Nephron progenitor cell (in vitro differentiated cells): Measurements from ENCODE around the gene SLC6A15.

ENCODE experiments used
- DNase-seq: peaks from one replicate; pipeline ENCODE4 v3.0.0; 2021
- H3K27ac Mint-ChIP-seq: 2 replicates; pipeline ENCODE4 v1.8.0; 2021; ENCODE audit warnings: mild to moderate bottlenecking, moderate library complexity, mixed read lengths
- H3K27me3 Mint-ChIP-seq: 2 replicates; pipeline ENCODE4 v1.8.0; 2021; ENCODE audit warnings: mild to moderate bottlenecking, low read depth, mixed read lengths; ENCODE audit not compliant: poor library complexity
- H3K36me3 Mint-ChIP-seq: 2 replicates; pipeline ENCODE4 v1.8.0; 2021; ENCODE audit warnings: low read depth, mixed read lengths
- H3K4me1 Mint-ChIP-seq: 2 replicates; pipeline ENCODE4 v1.8.0; 2021; ENCODE audit warnings: mixed read lengths
- H3K4me3 Mint-ChIP-seq: 2 replicates; pipeline ENCODE4 v1.8.0; 2021; ENCODE audit warnings: mild to moderate bottlenecking, moderate library complexity, mixed read lengths
- H3K9me3 Mint-ChIP-seq: 2 replicates; pipeline ENCODE4 v1.8.0; 2021; ENCODE audit warnings: mild to moderate bottlenecking, moderate library complexity, mixed read lengths
- CTCF ChIP-seq: fragments of 200-600 bp; sonication (generic); IDR thresholded peaks from 2 replicates; pipeline ENCODE4 v1.5.0; 2021; ENCODE audit warnings: antibody characterized with exemption

SLC6A15 gene

DNA sequence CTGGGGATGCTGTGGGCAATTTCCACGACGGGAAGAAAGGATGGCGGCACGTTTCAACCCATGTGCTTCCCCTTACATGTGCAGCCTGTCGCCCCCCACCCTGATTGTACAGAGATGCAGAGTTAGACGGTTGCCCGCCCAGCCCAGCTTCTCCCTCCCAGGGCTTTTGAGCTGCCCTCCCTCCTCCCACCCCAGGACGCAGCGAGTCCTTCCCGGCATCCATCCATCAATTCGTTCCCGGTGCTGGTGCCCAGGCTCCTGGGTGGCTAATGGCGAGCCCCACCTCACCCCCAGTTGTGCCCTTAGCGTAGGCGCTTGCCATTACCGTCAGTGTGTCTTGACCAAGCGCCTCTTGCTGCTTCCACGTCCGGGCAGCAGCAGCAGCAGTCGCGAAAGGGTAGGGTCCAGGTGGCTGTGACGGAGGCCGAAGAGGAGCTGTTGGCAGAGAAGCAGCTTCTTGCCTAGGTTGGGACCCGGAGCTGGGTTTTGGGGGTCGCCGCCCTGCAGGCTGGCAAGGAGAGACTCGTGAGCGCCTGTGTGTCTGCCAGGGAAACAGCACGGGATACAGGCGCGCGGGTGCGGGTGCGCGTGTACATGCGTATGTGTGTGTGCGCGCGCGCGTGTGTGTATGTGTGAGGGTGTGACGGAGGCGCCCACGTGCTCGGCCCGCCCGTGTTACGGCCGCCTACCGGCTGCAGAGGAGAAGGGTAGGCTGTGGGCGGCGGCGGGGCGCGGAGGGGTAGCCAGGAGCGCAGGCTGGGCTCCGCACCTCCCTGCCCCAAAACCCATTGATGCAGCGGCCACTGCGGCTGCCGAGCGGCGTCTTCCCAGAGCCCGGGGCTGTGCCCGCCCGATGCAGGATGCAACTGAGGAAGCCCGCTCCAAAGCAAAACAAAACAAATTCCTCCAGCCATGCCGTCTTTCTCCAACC is at the start of gene SLC6A15:
SLC6A15 (minus strand) TSS at position 602 of the 931 bp plus-strand sequence. CDS start 20,679 bp downstream, outside the sequence.
- DNase-seq = peak; percentile 81
- Mint-ChIP-seq H3K9me3 (no peaks in the 10 kb centered on the region), H3K27ac (peak within 1 kb of the TSS; percentile 36), H3K4me1 (peaks cover 17% of the 10 kb centered on the region), H3K4me3 (peak within 1 kb of the TSS; percentile 87), H3K27me3 (peaks cover 47% of the 10 kb centered on the region), H3K36me3 (no peaks in the 10 kb centered on the region)
- TF ChIP-seq CTCF = peak; percentile 64

DNA sequence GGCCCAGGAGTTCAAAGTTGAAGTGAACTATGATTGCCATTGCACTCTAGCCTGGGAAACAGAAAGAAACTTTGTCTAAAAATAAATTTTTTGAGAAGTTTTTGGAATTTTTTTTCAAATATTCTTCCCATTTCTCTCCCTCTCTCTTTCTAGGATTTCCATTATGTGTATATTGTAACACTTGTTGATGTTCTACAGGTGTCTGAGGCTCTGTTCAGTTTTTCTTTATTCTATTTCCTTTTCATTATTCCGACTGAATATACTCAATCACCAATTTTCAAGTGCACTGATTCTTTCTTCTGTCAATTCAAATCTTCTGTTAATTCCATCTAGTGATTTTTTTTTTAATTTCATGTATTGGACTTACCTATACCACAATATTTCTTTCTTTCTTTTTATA is 48.3 kb upstream of the SLC6A15 start:
- no peak for TF ChIP-seq CTCF
- DNase-seq = no peak
- H3K9me3 Mint-ChIP-seq = no peaks in the 10 kb centered on the region
- H3K27me3 Mint-ChIP-seq = no peaks in the 10 kb centered on the region
- no peaks in the 10 kb centered on the region for H3K4me1 Mint-ChIP-seq
- no peak overlapping the region for H3K4me3 Mint-ChIP-seq
- no peaks in the 10 kb centered on the region for H3K36me3 Mint-ChIP-seq
- H3K27ac Mint-ChIP-seq = no peak overlapping the region

DNA sequence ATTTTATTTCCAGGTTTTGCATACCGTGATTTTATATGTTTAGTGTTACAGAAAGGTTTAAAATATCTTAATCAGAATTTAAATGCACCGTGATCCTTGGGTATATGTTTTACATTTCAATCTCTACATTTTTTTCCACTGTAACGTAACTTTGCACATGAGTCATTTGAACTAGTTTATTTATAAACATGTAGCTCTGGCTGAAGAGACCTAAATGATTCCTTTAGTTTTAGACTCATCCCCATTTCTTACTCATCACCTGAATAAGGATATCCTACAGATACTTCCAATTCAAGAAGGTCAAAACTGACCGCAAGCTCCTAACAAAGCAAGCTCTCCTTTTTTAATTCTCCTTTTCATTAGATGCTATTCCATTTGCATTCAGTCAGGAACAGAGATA is 42.7 kb upstream of the SLC6A15 start:
- Mint-ChIP-seq H3K27me3 (no peaks in the 10 kb centered on the region), H3K4me1 (no peaks in the 10 kb centered on the region), H3K9me3 (no peaks in the 10 kb centered on the region), H3K36me3 (no peaks in the 10 kb centered on the region), H3K27ac (no peak overlapping the region), H3K4me3 (no peak overlapping the region)
- no peak for TF ChIP-seq CTCF
- DNase-seq = no peak

DNA sequence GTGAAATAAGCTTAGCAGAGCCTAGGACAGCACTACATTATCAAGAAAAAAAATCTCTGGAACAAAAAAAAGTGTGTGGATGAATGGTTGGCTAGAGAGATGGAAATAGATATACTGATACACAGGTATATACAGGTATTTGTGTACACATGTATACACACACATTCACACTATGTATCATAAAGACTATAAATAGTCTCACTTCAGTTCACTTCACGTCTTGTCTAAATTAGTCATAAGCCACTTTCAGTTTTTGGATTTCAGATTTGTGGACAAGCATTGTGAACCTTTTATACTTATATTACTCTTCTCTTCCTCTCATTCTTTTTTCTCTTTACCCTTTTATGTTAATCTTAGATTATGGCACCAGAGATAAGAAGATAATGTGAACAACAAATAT is 41.8 kb upstream of the SLC6A15 start:
- no peak overlapping the region for H3K4me3 Mint-ChIP-seq
- H3K27me3 Mint-ChIP-seq = no peaks in the 10 kb centered on the region
- no peaks in the 10 kb centered on the region for H3K36me3 Mint-ChIP-seq
- no peak for DNase-seq
- no peaks in the 10 kb centered on the region for H3K9me3 Mint-ChIP-seq
- no peaks in the 10 kb centered on the region for H3K4me1 Mint-ChIP-seq
- H3K27ac Mint-ChIP-seq = no peak overlapping the region
- no peak for TF ChIP-seq CTCF

- TF ChIP-seq CTCF = no peak
- no peaks in the 10 kb centered on the region for H3K36me3 Mint-ChIP-seq
- H3K4me1 Mint-ChIP-seq = no peaks in the 10 kb centered on the region
- no peak overlapping the region for H3K4me3 Mint-ChIP-seq
- DNase-seq = no peak
- H3K9me3 Mint-ChIP-seq = no peaks in the 10 kb centered on the region
- H3K27me3 Mint-ChIP-seq = no peaks in the 10 kb centered on the region
- H3K27ac Mint-ChIP-seq = no peak overlapping the region
Measured at GRCh38 chr12:84950971-84951546, 38.5 kb upstream of the SLC6A15 start.
